Measurements from ENCODE around the gene HBM. TPM values are rescaled to one million over a fixed set of nuclear protein-coding genes. Genes with fewer than 3 reads are reported as not detected.

HBM gene
- total RNA-seq, 4 donors from 2014 or later, result not detected

DNA sequence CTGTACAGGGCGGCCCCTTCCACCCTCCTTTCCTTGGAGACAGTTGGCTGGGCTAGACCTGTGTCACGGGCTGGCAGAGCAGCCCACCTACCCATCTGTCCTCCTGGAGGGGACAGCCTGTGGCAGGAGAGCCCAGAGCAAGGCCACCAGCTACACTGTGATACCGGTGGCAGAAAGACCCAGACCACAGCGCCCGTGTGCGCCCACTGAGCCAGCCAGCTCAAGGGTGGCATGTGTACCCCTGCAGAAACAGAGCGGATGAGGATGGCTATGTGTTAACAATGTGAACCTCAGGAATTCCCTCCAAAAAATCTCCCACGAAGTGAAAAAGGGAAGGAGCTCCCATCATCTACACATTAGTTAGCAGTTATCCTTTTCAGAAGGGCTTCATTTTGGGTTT is 21.6 kb downstream of the HBM start:
- TF ChIP-seq, protein P1, sequence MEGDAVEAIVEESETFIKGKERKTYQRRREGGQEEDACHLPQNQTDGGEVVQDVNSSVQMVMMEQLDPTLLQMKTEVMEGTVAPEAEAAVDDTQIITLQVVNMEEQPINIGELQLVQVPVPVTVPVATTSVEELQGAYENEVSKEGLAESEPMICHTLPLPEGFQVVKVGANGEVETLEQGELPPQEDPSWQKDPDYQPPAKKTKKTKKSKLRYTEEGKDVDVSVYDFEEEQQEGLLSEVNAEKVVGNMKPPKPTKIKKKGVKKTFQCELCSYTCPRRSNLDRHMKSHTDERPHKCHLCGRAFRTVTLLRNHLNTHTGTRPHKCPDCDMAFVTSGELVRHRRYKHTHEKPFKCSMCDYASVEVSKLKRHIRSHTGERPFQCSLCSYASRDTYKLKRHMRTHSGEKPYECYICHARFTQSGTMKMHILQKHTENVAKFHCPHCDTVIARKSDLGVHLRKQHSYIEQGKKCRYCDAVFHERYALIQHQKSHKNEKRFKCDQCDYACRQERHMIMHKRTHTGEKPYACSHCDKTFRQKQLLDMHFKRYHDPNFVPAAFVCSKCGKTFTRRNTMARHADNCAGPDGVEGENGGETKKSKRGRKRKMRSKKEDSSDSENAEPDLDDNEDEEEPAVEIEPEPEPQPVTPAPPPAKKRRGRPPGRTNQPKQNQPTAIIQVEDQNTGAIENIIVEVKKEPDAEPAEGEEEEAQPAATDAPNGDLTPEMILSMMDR (IDR thresholded peaks at IDR 0.05), result no peak
- TF ChIP-seq EP300 (IDR thresholded peaks at IDR 0.05) (no peak), POLR2A (IDR thresholded peaks at IDR 0.05) (no peak), POLR2AphosphoS5 (IDR thresholded peaks at IDR 0.05) (no peak)
- no peaks in the 10 kb centered on the region for H3K27me3 ChIP-seq
- DNase-seq (ENCODE audit: low spot score in 2 of 2), result no peak
- WGBS, result 97% methylated on average over 8 of the region's 8 CpGs
- H3K4me3 ChIP-seq, result no peak overlapping the region
- no peak overlapping the region for H3K27ac ChIP-seq
- H3K9me3 ChIP-seq, result no peaks in the 10 kb centered on the region
- H3K4me1 ChIP-seq, result no peaks in the 10 kb centered on the region
- peaks cover 51% of the 10 kb centered on the region for H3K36me3 ChIP-seq

DNA sequence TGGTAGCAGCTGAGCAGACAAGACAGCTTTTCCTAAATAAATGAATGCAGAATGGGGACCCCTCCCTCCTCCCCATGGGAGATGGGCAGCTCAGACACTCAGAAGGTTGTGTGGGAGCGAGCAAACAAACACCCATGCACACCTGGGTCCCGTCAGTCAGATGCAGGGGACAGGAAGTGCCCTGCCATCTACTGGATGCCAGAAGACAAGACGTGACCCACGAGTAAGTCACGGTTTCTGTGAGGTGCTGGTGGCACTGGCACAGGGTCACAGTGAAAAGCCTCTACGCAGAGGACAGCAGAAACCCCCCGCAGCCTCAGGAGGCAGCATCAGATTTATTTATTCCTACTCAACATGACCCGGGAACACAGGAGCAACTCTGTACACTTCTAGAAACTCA is 22.9 kb downstream of the HBM start:
- H3K27ac ChIP-seq, result no peak overlapping the region
- no peak overlapping the region for H3K4me3 ChIP-seq
- H3K36me3 ChIP-seq, result peaks cover 64% of the 10 kb centered on the region
- no peaks in the 10 kb centered on the region for H3K27me3 ChIP-seq
- no peaks in the 10 kb centered on the region for H3K9me3 ChIP-seq
- H3K4me1 ChIP-seq, result no peaks in the 10 kb centered on the region
- 82% methylated on average over 8 of the region's 8 CpGs for WGBS
- DNase-seq (ENCODE audit: low spot score in 2 of 2), result no peak
- TF ChIP-seq, protein P1 (IDR thresholded peaks at IDR 0.05), result no peak
- TF ChIP-seq POLR2AphosphoS5 (IDR thresholded peaks at IDR 0.05) (no peak), POLR2A (IDR thresholded peaks at IDR 0.05) (no peak), EP300 (IDR thresholded peaks at IDR 0.05) (no peak)

DNA sequence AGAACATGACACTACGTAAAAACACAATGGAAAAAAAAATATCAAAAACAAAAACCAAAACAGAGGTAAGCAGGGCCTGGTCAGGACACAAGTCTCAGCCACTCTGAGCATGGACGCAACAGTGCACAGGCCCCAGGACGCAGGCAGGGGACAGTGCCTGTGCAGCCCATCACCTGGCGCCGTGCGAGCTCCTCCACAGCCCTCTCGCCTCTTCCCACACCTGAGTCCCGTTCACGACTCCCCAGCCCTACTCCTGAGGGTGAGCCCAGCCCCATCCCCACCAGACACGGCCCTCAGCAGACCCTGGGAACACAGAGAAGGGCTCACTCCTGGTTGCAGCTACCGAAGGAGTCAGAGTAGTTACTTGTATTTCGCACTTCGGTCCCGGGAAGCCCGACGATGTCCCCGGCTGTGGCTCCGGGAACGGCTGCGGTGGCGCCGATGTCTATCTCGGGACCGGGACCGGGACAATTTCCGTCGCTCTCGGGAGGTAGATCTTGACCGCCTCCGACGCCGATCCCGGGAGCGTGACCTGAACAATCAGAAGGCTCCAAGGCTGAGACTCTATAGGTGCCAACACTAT is 23.9 kb downstream of the HBM start:
- H3K36me3 ChIP-seq, result peaks cover 74% of the 10 kb centered on the region

DNA sequence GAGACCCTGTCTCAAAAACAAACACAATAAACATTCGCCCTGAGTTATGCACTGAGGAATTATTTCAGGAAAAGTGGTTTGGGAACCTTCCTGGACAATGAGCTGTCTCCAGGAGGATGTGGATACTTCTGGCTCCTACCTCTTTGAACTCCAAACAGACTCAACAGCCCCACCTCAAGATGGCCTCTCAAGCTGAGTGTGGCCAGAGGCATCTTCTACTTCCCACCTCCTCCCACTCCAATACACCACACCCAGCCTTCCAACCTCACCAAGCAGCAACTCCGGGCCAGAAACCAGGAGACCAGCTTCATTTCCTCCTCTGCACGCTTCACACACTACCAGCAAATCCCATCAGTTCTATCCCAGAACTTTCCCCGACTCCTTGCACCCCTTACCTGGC is 26.1 kb downstream of the HBM start:
- H3K4me1 ChIP-seq, result no peaks in the 10 kb centered on the region
- no peaks in the 10 kb centered on the region for H3K9me3 ChIP-seq
- TF ChIP-seq POLR2AphosphoS5 (IDR thresholded peaks at IDR 0.05), result no peak
- TF ChIP-seq, protein P1 (IDR thresholded peaks at IDR 0.05), result no peak
- no peak for TF ChIP-seq POLR2A (IDR thresholded peaks at IDR 0.05)
- no peak for TF ChIP-seq EP300 (IDR thresholded peaks at IDR 0.05)
- no peak overlapping the region for H3K27ac ChIP-seq
- 83% methylated on average over 4 of the region's 4 CpGs for WGBS
- H3K4me3 ChIP-seq, result no peak overlapping the region
- DNase-seq (ENCODE audit: low spot score in 2 of 2), result no peak
- peaks cover 96% of the 10 kb centered on the region for H3K36me3 ChIP-seq
- H3K27me3 ChIP-seq, result no peaks in the 10 kb centered on the region

More for the DNA sequence above, 23.9 kb downstream of the HBM start:
- WGBS, result 92% methylated on average over 30 of the region's 34 CpGs
- Histone ChIP-seq H3K27ac (no peak overlapping the region), H3K9me3 (no peaks in the 10 kb centered on the region), H3K4me1 (no peaks in the 10 kb centered on the region), H3K4me3 (no peak overlapping the region), H3K27me3 (no peaks in the 10 kb centered on the region)
- TF ChIP-seq EP300 (IDR thresholded peaks at IDR 0.05), result no peak
- TF ChIP-seq, protein P1 (IDR thresholded peaks at IDR 0.05), result no peak
- TF ChIP-seq POLR2AphosphoS5 (IDR thresholded peaks at IDR 0.05), result no peak
- TF ChIP-seq POLR2A (IDR thresholded peaks at IDR 0.05), result no peak
- no peak for DNase-seq (ENCODE audit: low spot score in 2 of 2)

DNA sequence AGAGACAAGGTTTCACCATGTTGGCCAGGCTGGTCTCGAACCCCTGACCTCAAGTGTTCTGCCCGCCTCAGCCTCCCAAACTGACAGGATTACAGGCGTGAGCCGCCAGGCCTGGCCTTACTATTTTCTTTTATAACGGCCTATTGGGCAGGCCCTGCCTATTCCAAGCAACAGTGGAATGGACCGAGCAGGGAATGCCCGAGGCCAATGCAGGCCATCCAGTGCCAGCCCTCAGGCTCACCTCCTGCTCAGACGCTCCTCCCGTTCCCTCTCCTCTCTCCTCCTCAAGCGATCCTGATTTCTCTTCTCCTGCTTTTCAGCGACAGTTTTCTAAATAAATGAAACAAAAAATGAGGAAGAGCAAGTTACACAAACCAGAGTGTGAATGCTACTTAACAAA is 26.9 kb downstream of the HBM start:
- TF ChIP-seq, protein P1 (IDR thresholded peaks at IDR 0.05), result no peak
- TF ChIP-seq POLR2AphosphoS5 (IDR thresholded peaks at IDR 0.05) (no peak), POLR2A (IDR thresholded peaks at IDR 0.05) (no peak), EP300 (IDR thresholded peaks at IDR 0.05) (no peak)
- no peak for DNase-seq (ENCODE audit: low spot score in 2 of 2)
- Histone ChIP-seq H3K4me1 (no peaks in the 10 kb centered on the region), H3K27ac (no peak overlapping the region), H3K9me3 (no peaks in the 10 kb centered on the region), H3K4me3 (no peak overlapping the region), H3K27me3 (no peaks in the 10 kb centered on the region), H3K36me3 (peaks cover 98% of the 10 kb centered on the region)
- WGBS, result 90% methylated on average over 11 of the region's 11 CpGs
